ENCODE measurements around the gene DAB1. TPM values are rescaled to one million over a fixed set of nuclear protein-coding genes. Genes with fewer than 3 reads are reported as not detected.

DAB1 gene
- polyA plus RNA-seq, 4 donors = 5.0 to 6.5 (median 6.1) TPM

- no peak for DNase-seq (ENCODE audit: low read depth in 4 of 4, low spot score in 2 of 4)
These were observed 415.9 kb downstream of the DAB1 start for GRCh38 chr1:57007948-57008347.

- no peak for DNase-seq (ENCODE audit: low read depth in 4 of 4, low spot score in 2 of 4)
These were observed 416.4 kb downstream of the DAB1 start for GRCh38 chr1:57007472-57007871.

GRCh38 chr1:57003398-57004139 is 420.3 kb downstream of the DAB1 start:
- no peak for DNase-seq (ENCODE audit: low read depth in 4 of 4, low spot score in 2 of 4)

- no peak for DNase-seq (ENCODE audit: low read depth in 4 of 4, low spot score in 2 of 4)
These were observed 428.3 kb downstream of the DAB1 start for GRCh38 chr1:56995414-56996100.

GRCh38 chr1:56993475-56993874 is 430.4 kb downstream of the DAB1 start:
- peak in 1 of 4 donors; percentile 41 for DNase-seq (ENCODE audit: low read depth in 4 of 4, low spot score in 2 of 4)

- DNase-seq (ENCODE audit: low read depth in 4 of 4, low spot score in 2 of 4) = peak in 1 of 4 donors; percentile 16
These were observed 431.3 kb downstream of the DAB1 start for GRCh38 chr1:56992318-56993125.

- no peak for DNase-seq (ENCODE audit: low read depth in 4 of 4, low spot score in 2 of 4)
These were observed 432.3 kb downstream of the DAB1 start for GRCh38 chr1:56991576-56991975.

- DNase-seq (ENCODE audit: low read depth in 4 of 4, low spot score in 2 of 4) = no peak
These were observed 437.5 kb downstream of the DAB1 start for GRCh38 chr1:56986397-56986796.

- DNase-seq (ENCODE audit: low read depth in 4 of 4, low spot score in 2 of 4) = no peak
These were observed 438.0 kb downstream of the DAB1 start for GRCh38 chr1:56985857-56986256.

- DNase-seq (ENCODE audit: low read depth in 4 of 4, low spot score in 2 of 4) = no peak
These were observed 440.4 kb downstream of the DAB1 start for GRCh38 chr1:56983484-56983883.

- DNase-seq (ENCODE audit: low read depth in 4 of 4, low spot score in 2 of 4) = no peak
These were observed 443.7 kb downstream of the DAB1 start for GRCh38 chr1:56979986-56980755.

GRCh38 chr1:56978819-56979218 is 445.0 kb downstream of the DAB1 start:
- no peak for DNase-seq (ENCODE audit: low read depth in 4 of 4, low spot score in 2 of 4)

GRCh38 chr1:56977910-56978309 is 445.9 kb downstream of the DAB1 start:
- DNase-seq (ENCODE audit: low read depth in 4 of 4, low spot score in 2 of 4) = no peak

- no peak for DNase-seq (ENCODE audit: low read depth in 4 of 4, low spot score in 2 of 4)
These were observed 448.4 kb downstream of the DAB1 start for GRCh38 chr1:56975446-56975845.

GRCh38 chr1:56973923-56974742 is 449.7 kb downstream of the DAB1 start:
- DNase-seq (ENCODE audit: low read depth in 4 of 4, low spot score in 2 of 4) = no peak

GRCh38 chr1:56972976-56973375 is 450.9 kb downstream of the DAB1 start:
- DNase-seq (ENCODE audit: low read depth in 4 of 4, low spot score in 2 of 4) = no peak

GRCh38 chr1:56970280-56970679 is 453.6 kb downstream of the DAB1 start:
- DNase-seq (ENCODE audit: low read depth in 4 of 4, low spot score in 2 of 4) = no peak

- DNase-seq (ENCODE audit: low read depth in 4 of 4, low spot score in 2 of 4) = no peak
These were observed 454.9 kb downstream of the DAB1 start for GRCh38 chr1:56968878-56969495.
